ENCODE data around the gene POLH. TPM values are rescaled to one million over a fixed set of nuclear protein-coding genes. Genes with fewer than 3 reads are reported as not detected.

Gene POLH
- total RNA-seq, 4 donors from 2014 or later, result 2.2 to 10.6 (median 7.0) TPM

GRCh38 chr6:43570876-43571441, 5.0 kb upstream of the POLH start:
- H3K4me1 ChIP-seq, result peaks cover 4 to 14% (median 8%) of the 10 kb centered on the region in 4 donors
- H3K4me3 ChIP-seq, result no peak overlapping the region
- 75 to 87% methylated on average over 5 of the region's 5 CpGs for WGBS, 2 donors (ENCODE audit: low coverage in 1 of 2)
- in situ Hi-C loops (cut with MboI; ENCODE audit: low pct_ligation_motif_present in 1 of 4, low pct_unique_long_range_greater_than_20kb in 1 of 4, low sequenced_read_pairs in 3 of 4) (no loop called here), intact Hi-C loops (cut with DNase I; ENCODE audit: low total_unique reads) (no loop called here)
- DNase-seq, result no peak
- no peaks in the 10 kb centered on the region for H3K27me3 ChIP-seq
- TF ChIP-seq EP300 (IDR thresholded peaks at IDR 0.05; ENCODE audit: low read depth) (no peak), POLR2A (IDR thresholded peaks at IDR 0.05) (no peak), POLR2AphosphoS5 (IDR thresholded peaks at IDR 0.05) (no peak)
- TF ChIP-seq, protein P1, sequence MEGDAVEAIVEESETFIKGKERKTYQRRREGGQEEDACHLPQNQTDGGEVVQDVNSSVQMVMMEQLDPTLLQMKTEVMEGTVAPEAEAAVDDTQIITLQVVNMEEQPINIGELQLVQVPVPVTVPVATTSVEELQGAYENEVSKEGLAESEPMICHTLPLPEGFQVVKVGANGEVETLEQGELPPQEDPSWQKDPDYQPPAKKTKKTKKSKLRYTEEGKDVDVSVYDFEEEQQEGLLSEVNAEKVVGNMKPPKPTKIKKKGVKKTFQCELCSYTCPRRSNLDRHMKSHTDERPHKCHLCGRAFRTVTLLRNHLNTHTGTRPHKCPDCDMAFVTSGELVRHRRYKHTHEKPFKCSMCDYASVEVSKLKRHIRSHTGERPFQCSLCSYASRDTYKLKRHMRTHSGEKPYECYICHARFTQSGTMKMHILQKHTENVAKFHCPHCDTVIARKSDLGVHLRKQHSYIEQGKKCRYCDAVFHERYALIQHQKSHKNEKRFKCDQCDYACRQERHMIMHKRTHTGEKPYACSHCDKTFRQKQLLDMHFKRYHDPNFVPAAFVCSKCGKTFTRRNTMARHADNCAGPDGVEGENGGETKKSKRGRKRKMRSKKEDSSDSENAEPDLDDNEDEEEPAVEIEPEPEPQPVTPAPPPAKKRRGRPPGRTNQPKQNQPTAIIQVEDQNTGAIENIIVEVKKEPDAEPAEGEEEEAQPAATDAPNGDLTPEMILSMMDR (IDR thresholded peaks at IDR 0.05), result no peak
- peaks cover 0 to 47% (median 18%) of the 10 kb centered on the region in 4 donors for H3K36me3 ChIP-seq
- H3K9me3 ChIP-seq, result no peaks in the 10 kb centered on the region
- H3K27ac ChIP-seq, result no peak overlapping the region

DNA sequence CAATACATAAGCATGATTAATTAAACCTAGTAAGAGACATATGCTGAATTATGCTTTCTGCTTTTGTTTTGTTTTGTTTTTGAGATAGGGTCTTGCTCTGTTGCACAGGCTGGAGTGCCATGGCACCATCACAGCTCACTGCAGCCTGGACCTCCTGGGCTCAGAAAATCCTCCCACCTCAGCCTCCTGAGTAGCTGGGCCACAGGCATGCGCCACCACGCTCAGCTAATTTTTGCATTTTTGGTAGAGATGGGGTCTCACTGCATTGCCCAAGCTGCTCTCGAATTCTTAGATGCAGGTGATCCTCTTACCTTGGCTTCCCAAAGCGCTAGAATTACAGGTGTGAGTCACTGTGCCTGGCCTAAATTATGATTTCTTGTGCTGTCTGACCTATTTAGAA, 4.0 kb upstream of the POLH start:
- TF ChIP-seq POLR2A (IDR thresholded peaks at IDR 0.05) (no peak), EP300 (IDR thresholded peaks at IDR 0.05; ENCODE audit: low read depth) (no peak), POLR2AphosphoS5 (IDR thresholded peaks at IDR 0.05) (no peak)
- TF ChIP-seq, protein P1 (IDR thresholded peaks at IDR 0.05), result no peak
- Histone ChIP-seq H3K27ac (no peak overlapping the region), H3K36me3 (peaks cover 0 to 36% (median 13%) of the 10 kb centered on the region in 4 donors), H3K9me3 (no peaks in the 10 kb centered on the region), H3K27me3 (no peaks in the 10 kb centered on the region), H3K4me3 (no peak overlapping the region), H3K4me1 (peaks cover 8 to 18% (median 13%) of the 10 kb centered on the region in 4 donors)
- no peak for DNase-seq
- WGBS, 2 donors (ENCODE audit: low coverage in 1 of 2), result 99 to 100% methylated on average over 2 to 4 of the region's 4 CpGs
- intact Hi-C loops (cut with DNase I; ENCODE audit: low total_unique reads), result no loop called here
- in situ Hi-C loops (cut with MboI; ENCODE audit: low pct_ligation_motif_present in 1 of 4, low pct_unique_long_range_greater_than_20kb in 1 of 4, low sequenced_read_pairs in 3 of 4), result no loop called here

- peak overlapping the region; percentile 73 to 94 (median 82) for H3K4me3 ChIP-seq
- TF ChIP-seq POLR2AphosphoS5 (IDR thresholded peaks at IDR 0.05), result no peak
- TF ChIP-seq EP300 (IDR thresholded peaks at IDR 0.05; ENCODE audit: low read depth), result no peak
- TF ChIP-seq POLR2A (IDR thresholded peaks at IDR 0.05), result no peak
- TF ChIP-seq, protein P1 (IDR thresholded peaks at IDR 0.05), result no peak
- 0 to 2% methylated on average over 18 to 37 of the region's 38 CpGs for WGBS, 2 donors (ENCODE audit: low coverage in 1 of 2)
- in situ Hi-C loops (cut with MboI; ENCODE audit: low pct_ligation_motif_present in 1 of 4, low pct_unique_long_range_greater_than_20kb in 1 of 4, low sequenced_read_pairs in 3 of 4), result no loop called here
- no peaks in the 10 kb centered on the region for H3K27me3 ChIP-seq
- intact Hi-C loops (cut with DNase I; ENCODE audit: low total_unique reads), result no loop called here
- H3K27ac ChIP-seq, result peak overlapping the region; percentile 82 to 90 (median 88)
- no peaks in the 10 kb centered on the region for H3K9me3 ChIP-seq
- DNase-seq, result peak; percentile 36
- peaks cover 0 to 23% (median 3%) of the 10 kb centered on the region in 4 donors for H3K36me3 ChIP-seq
- H3K4me1 ChIP-seq, result peaks cover 15 to 36% (median 23%) of the 10 kb centered on the region in 4 donors
These were observed 747 bp upstream of the POLH start for GRCh38 chr6:43575105-43575771.

DNA sequence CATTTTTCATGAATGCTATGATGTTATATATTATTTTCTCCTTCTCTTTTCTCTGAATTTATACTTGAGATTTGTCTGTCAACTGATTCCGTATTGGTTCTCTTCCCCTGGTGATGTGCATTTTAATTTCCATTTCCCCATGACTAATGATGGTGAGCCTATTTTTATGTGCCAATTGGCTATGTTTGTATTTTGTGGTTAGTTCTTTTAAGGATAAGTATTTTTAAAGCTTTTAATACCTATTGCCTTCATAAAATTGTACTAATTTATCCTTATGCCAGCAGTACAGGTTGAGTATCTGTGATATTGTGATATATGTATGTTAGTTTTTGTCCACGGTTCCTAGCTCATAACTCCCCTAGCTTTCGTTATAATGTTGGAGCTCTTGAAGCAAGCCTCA, 2.8 kb downstream of the POLH start:
- in situ Hi-C loops (cut with MboI; ENCODE audit: low pct_ligation_motif_present in 1 of 4, low pct_unique_long_range_greater_than_20kb in 1 of 4, low sequenced_read_pairs in 3 of 4), result no loop called here
- intact Hi-C loops (cut with DNase I; ENCODE audit: low total_unique reads), result no loop called here
- Histone ChIP-seq H3K9me3 (no peaks in the 10 kb centered on the region), H3K36me3 (peaks cover 0 to 9% (median 4%) of the 10 kb centered on the region in 4 donors), H3K27me3 (no peaks in the 10 kb centered on the region), H3K4me1 (peaks cover 15 to 36% (median 23%) of the 10 kb centered on the region in 4 donors), H3K27ac (no peak overlapping the region), H3K4me3 (no peak overlapping the region)
- TF ChIP-seq POLR2A (IDR thresholded peaks at IDR 0.05) (no peak), EP300 (IDR thresholded peaks at IDR 0.05; ENCODE audit: low read depth) (no peak), POLR2AphosphoS5 (IDR thresholded peaks at IDR 0.05) (no peak)
- TF ChIP-seq, protein P1 (IDR thresholded peaks at IDR 0.05), result no peak
- WGBS, 2 donors (ENCODE audit: low coverage in 1 of 2), result 84 to 90% methylated on average over 3 of the region's 3 CpGs
- DNase-seq, result no peak
